ENCODE measurements around the gene MORF4L1.

GRCh38 chr15:78855746-78856145, 16.9 kb upstream of the MORF4L1 start:
- TF ChIP-seq CTCF (conservative IDR thresholded peaks at IDR 0.05 in 1 of 2, IDR thresholded peaks at IDR 0.05 in 1 of 2; ENCODE audit: extremely low read depth in 1 of 2, insufficient read depth in 1 of 2, low read depth in 1 of 2, low read length in 2 of 2): no peak
- no peak for TF ChIP-seq EZH2 (IDR thresholded peaks at IDR 0.05; ENCODE audit: borderline replicate concordance, low read length)

All from mammary epithelial cell (primary cell).